Loucy (cell line): ENCODE data around the gene AVL9.

Source experiments
- H2AFZ ChIP-seq: fragments of 200-600 bp; sonication (generic); 2 replicates; pipeline ENCODE4 v1.6.0; 2016; ENCODE audit warnings: antibody characterized with exemption, mild to moderate bottlenecking, low read length, moderate library complexity
- H3F3A ChIP-seq: fragments of 200-600 bp; 2 replicates; pipeline ENCODE4 v1.6.0; 2016; ENCODE audit warnings: antibody characterized with exemption, low read depth, mild to moderate bottlenecking
- H3K27me3 ChIP-seq: fragments of 200-600 bp; sonication (generic); 2 replicates; pipeline ENCODE4 v1.6.1; 2014; ENCODE audit warnings: low read length, mild to moderate bottlenecking; ENCODE audit not compliant: insufficient read depth, poor library complexity, severe bottlenecking
- H3K36me3 ChIP-seq: fragments of 200-600 bp; sonication (generic); 2 replicates; pipeline ENCODE4 v1.6.1; 2016; ENCODE audit warnings: low read length; ENCODE audit not compliant: insufficient read depth
- H3K4me1 ChIP-seq: fragments of 200-600 bp; sonication (generic); 2 replicates; pipeline ENCODE4 v1.5.1; 2014; ENCODE audit warnings: low read length, mild to moderate bottlenecking; ENCODE audit not compliant: insufficient read depth, poor library complexity, severe bottlenecking
- H3K4me2 ChIP-seq: fragments of 200-600 bp; sonication (generic); 2 replicates; pipeline ENCODE4 v1.6.0; 2014; ENCODE audit warnings: antibody characterized with exemption, low read length, low read depth, mild to moderate bottlenecking; ENCODE audit not compliant: poor library complexity, severe bottlenecking
- H3K4me3 ChIP-seq: fragments of 200-600 bp; sonication (generic); 2 replicates; pipeline ENCODE4 v1.5.1; 2014; ENCODE audit warnings: low read length, mild to moderate bottlenecking, mixed read lengths; ENCODE audit not compliant: poor library complexity, severe bottlenecking
- H3K79me2 ChIP-seq: fragments of 200-600 bp; sonication (generic); 2 replicates; pipeline ENCODE4 v1.6.1; 2014; ENCODE audit warnings: low read length; ENCODE audit not compliant: insufficient read depth
- H3K9ac ChIP-seq: fragments of 200-600 bp; sonication (generic); 2 replicates; pipeline ENCODE4 v1.6.0; 2014; ENCODE audit warnings: mild to moderate bottlenecking, low read depth, low read length, moderate library complexity; ENCODE audit not compliant: poor library complexity, severe bottlenecking
- H3K9me2 ChIP-seq: fragments of 200-600 bp; sonication (generic); replicated peaks from 2 replicates; pipeline ENCODE4 v1.6.1; 2016; ENCODE audit warnings: low read depth, low read length, mixed read lengths
- H3K9me3 ChIP-seq: fragments of 200-600 bp; sonication (generic); 2 replicates; pipeline ENCODE4 v1.6.1; 2014; ENCODE audit warnings: mild to moderate bottlenecking, antibody characterized with exemption, low read length, low read depth; ENCODE audit not compliant: insufficient read depth
- H4K20me1 ChIP-seq: fragments of 200-600 bp; sonication (generic); 2 replicates; pipeline ENCODE4 v1.6.0; 2014; ENCODE audit warnings: antibody characterized with exemption, low read length, mild to moderate bottlenecking; ENCODE audit not compliant: insufficient read depth, poor library complexity, severe bottlenecking
- CTCF ChIP-seq: fragments of 200-600 bp; sonication (generic); conservative IDR thresholded peaks from 2 replicates; pipeline ENCODE4 v1.5.1; 2014; ENCODE audit warnings: mild to moderate bottlenecking, antibody characterized with exemption, low read length
- EZH2phosphoT487 ChIP-seq: fragments of 200-600 bp; IDR thresholded peaks from 2 replicates; pipeline ENCODE4 v1.6.1; 2018; ENCODE audit warnings: antibody characterized with exemption, mild to moderate bottlenecking, moderate library complexity, borderline replicate concordance

The AVL9 gene

GRCh38 chr7:32524631-32525030 lies 29.3 kb downstream of the AVL9 start:
- Histone ChIP-seq H3K36me3 (peaks cover 10% of the 10 kb centered on the region; the same call in 1 of the 2 replicates), H3K9me3 (peaks cover 23% of the 10 kb centered on the region), H3K4me1 (no peaks in the 10 kb centered on the region), H3K9ac (no peak overlapping the region), H3F3A (no peaks in the 10 kb centered on the region), H4K20me1 (no peaks in the 10 kb centered on the region), H2AFZ (no peak overlapping the region), H3K4me3 (no peak overlapping the region), H3K79me2 (peaks cover 71% of the 10 kb centered on the region; the same call in 1 of the 2 replicates), H3K27me3 (no peaks in the 10 kb centered on the region), H3K9me2 (no peaks in the 10 kb centered on the region), H3K4me2 (no peak overlapping the region)
- TF ChIP-seq CTCF (no peak), EZH2phosphoT487 (no peak)

GRCh38 chr7:32525839-32526238 lies 30.6 kb downstream of the AVL9 start:
- Histone ChIP-seq H3K9me3 (peaks cover 12% of the 10 kb centered on the region; the same call in 1 of the 2 replicates), H4K20me1 (no peaks in the 10 kb centered on the region), H2AFZ (no peak overlapping the region), H3K79me2 (peaks cover 60% of the 10 kb centered on the region; the same call in 1 of the 2 replicates), H3K4me1 (no peaks in the 10 kb centered on the region), H3K9me2 (no peaks in the 10 kb centered on the region), H3K36me3 (no peaks in the 10 kb centered on the region; the same call in 1 of the 2 replicates), H3K9ac (no peak overlapping the region), H3F3A (no peaks in the 10 kb centered on the region), H3K4me2 (no peak overlapping the region), H3K4me3 (no peak overlapping the region), H3K27me3 (no peaks in the 10 kb centered on the region)
- TF ChIP-seq CTCF (no peak), EZH2phosphoT487 (no peak)

GRCh38 chr7:32531402-32531801 lies 36.1 kb downstream of the AVL9 start:
- H3K79me2 ChIP-seq, result peaks cover 31% of the 10 kb centered on the region; the same call in 1 of the 2 replicates
- TF ChIP-seq CTCF, result no peak

More at GRCh38 chr7:32531402-32531801, 36.1 kb downstream of the AVL9 start:
- Histone ChIP-seq H3K4me1 (no peaks in the 10 kb centered on the region), H3K4me2 (no peak overlapping the region), H3K9me3 (peaks cover 6% of the 10 kb centered on the region; the same call in 1 of the 2 replicates), H2AFZ (no peak overlapping the region), H4K20me1 (no peaks in the 10 kb centered on the region), H3K27me3 (no peaks in the 10 kb centered on the region), H3K9me2 (no peaks in the 10 kb centered on the region), H3K4me3 (no peak overlapping the region), H3K9ac (no peak overlapping the region), H3F3A (no peaks in the 10 kb centered on the region), H3K36me3 (peaks cover 15% of the 10 kb centered on the region; the same call in 1 of the 2 replicates)
